Activated T-cell treated with anti-CD3 and anti-CD28 coated beads for 1 hour (primary cell): ENCODE results near the gene CHN2.

ENCODE experiments used
- DNase-seq: peaks from one replicate; pipeline ENCODE4 v3.0.0-alpha.2; 2020; ENCODE audit warnings: low read depth

Gene CHN2

DNA sequence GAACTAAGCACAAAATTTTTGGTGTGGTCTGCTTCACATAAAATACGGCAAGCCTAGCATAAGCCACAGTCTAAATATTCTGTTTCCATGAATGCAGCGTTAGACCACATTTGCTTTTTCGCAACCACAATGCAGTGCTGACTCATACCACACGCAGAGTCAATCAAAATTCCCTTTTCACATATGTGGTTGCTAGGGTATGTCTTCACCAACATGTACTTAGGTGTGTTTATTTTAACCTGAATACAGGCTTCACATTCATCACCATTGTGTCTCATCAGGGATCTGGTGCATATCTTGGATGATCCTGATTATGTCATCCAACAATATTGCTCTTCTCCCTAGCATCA is 90.8 kb downstream of the CHN2 start:
- no peak for DNase-seq

DNA sequence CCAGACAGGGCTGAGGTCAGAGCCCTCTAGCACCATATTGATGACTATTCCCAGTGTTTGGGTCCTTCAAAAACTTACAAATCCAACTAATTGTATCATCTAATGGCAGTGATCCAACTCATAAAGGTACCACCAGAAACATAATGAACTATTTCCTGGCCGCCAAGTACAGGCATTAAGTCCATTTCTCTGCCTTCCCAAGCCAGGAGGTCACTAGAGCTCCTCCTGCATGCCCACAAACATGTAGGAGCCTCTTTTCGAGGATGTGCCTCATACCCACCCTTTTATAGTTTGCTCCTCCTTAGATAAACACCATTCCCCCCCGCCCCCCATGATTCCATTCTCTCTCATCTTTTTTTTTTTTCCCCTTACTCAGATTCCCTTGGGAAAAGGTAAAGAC is 91.3 kb downstream of the CHN2 start:
- no peak for DNase-seq

DNA sequence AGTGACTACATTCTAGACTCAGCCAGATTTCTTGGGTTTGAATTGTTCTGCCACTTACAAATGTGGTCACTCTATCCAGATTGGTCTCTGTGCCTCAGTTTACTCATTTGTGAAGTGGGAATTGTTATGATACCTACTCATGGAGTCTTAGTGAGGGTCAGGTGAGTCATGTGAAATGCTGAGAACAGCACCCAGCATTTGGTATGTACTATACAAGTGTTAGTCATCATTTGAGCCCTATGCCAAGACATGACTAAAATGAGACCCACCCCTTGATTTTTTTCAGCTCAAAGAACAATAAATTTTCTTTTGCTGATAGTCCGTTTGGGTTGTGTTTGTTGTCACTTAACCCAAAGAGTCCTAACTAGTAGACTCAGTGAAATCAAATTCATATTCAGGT is 92.8 kb downstream of the CHN2 start:
- DNase-seq = no peak

DNA sequence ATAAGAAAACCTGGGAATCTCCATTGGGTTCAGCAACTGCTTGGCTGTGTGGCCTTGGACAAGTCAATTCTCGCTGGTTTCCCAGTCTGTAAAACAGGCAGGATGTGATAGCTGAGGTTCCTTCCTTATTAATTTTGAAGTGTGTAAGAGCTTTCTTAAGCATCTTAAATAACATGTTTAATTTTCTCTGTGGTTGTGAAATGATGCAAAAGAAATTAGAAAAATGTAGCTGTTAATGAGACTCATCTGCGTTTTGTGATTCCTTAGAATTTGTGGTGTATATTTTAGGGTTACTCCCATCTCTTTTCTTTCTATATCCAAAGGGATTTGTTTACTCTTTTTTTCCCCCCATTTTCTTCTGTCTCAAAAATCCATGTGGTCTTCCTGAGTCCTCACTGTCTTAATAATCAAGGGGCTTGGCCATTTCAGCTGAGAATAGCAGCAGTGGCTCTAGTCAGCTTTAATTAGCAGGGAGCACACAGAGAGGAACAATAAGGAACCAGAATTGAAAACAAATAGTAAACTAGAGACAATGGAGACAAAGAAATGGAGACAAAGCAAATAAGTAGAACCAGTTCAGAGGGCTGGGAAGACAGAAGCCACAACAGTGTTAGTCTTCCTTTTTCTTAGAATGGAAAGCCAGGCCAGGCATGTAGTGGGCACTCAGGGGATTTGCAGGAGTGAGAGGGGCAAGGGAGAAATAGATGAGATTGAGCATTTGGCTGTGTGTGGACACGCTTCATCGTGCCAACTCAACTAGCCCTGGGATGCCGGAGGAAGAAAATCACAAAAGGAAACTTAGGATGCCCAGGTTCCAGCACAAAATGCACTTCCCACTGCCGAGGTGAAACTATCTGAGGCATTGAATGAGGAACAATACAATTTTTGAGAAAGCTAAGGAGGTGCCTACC is 93.9 kb downstream of the CHN2 start:
- no peak for DNase-seq

DNA sequence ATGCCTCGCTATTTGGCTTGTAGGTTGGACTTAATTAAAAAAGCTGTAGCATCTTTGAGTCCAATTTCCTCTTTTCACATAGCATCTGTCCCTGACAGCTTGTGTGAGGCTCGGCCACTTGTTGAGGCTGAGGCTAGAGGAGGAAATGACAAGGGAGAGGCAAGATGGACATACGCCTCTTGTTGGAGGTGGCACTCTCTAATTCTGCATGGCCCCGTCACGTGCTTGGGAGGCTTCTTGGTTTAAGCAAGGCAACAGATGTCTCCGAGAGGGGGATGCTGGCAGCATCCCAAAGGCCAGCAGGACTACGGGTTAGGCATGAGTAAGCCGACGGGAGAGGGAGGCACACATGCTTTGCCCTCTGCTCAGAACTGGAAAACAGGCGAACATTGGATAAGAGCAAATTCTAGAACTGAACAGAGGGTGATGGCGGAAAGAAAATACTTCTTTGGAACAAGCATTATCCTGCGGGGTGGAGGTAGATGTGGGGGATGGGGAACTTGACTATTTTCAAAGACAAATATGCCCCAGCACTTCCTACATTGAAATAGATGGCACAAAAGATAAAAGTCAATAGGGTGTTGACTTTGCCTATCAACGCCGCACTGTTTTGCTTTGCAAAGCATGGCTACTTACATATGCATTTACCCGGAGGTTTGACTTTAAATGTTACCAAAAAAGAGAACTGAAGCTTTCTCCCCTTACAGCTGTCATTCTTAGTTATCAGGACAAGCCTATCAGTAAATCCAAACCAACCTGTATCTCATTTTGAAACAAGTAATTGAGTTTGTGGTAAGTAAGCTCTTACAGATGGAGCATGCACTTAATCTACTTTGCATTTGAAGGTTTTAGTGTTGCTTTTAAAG is 94.8 kb downstream of the CHN2 start:
- no peak for DNase-seq

DNA sequence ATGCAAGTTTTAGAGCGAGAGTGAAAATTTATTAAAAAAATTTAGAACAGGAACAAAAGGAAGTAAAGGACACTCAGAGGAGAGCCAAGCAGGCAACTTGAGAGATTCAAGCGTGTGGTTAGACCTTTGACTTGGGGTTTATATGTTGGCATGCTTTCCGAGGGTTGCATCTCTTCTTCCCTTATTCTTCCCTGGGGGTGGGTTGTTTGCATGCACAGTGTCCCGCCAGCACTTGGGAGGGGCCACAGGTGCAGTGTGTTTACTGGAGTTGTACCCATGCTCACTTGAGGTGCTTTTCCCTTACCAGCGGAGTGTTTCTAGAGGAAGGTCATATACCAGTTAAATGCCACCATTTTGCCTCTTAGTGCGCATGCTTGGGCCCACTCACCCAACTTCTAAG is 96.3 kb downstream of the CHN2 start:
- DNase-seq = no peak

DNA sequence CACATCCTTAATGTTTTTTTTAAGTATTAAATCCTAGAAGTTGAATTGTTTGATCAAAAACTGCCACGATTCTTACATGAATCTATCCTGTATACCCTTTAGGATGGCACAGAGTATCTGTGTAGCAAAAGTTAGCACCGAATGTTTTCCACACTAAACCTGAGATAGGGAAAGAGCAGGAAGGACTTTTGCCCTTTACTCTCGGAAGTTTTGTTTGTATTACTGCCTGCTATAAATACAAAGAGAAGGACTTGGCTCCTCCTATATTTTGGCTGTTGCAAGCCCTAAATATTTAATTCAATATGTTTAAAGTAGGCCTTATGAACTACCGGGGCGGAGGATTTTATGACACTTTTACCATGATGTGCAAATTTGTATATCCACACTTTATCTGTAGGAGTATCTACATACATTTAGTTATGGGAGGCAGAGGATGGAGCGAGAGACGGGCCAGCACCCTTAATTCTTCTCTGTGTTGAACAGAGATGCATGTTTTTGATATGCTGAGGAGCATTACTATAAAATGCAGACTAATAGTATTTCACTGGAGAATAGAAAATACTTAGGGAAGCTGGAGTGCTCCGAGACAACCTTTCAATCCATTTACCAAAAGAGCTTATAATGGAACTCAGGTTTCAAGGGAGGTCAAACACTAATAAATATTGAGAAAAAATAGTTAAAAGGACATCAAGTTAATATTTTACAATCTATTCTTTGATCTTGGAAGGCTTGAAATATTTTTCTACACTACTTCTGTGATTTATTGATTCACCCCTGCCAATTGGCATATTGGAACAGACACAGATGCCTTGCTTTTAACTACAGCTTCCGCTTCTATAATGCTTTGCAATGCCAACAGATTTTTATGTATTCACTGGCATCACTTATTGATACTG is 97.4 kb downstream of the CHN2 start:
- DNase-seq = no peak

DNA sequence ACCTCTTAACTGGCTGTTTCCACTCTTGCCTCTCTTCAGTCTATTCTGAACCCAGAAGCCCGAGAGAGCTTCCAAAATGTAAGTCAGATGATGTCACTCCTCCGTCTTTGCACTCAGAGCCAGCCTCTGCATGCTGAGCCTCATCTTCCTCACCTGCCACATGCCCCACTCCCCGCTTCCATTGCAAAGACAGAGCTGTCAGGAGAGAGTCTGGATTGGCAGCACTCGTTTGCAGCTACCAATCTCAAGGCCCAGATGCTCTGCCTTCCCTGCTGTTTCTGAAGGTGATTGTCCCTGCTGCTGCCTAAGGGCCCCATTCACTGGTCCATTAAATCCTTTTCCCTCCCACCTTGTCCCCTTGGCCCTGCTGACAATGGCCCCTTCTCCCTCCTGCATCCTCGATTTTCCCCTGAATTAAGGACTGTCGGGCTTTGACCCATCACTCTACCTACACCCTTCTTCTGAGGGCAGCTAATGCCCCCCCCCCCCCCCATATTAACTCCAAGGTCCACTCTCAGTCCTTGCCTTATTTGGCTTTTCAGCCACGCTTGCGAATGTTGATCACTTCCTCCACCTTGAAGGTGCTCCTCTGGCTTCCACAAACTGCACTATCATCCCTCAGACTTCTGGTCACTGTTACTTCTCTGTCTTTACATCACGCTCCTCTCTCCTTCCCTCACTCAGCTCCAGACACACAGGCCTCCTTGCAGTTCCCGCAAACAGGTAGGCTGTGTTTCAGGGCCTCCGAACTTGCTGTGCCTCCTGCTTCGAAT is 98.5 kb downstream of the CHN2 start:
- no peak for DNase-seq

DNA sequence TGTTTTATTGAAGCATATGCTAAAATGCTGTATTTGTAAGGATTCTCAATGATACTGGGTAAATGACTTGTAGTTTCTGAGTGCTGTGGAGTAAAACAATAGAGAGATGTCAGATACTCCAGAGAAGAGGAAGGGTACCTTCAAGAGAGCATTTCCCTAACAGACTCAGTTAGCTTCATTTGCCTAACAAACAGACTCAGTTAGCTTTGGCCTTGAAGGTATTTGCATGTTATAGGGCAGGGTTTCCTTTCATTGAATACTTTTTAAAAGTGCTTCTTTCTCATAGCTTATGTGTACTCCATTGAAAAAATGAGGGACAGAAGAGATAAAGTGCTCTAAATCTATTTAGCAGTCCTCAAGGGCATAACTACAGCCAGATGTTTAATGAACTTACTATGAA is 101.8 kb downstream of the CHN2 start:
- no peak for DNase-seq

DNA sequence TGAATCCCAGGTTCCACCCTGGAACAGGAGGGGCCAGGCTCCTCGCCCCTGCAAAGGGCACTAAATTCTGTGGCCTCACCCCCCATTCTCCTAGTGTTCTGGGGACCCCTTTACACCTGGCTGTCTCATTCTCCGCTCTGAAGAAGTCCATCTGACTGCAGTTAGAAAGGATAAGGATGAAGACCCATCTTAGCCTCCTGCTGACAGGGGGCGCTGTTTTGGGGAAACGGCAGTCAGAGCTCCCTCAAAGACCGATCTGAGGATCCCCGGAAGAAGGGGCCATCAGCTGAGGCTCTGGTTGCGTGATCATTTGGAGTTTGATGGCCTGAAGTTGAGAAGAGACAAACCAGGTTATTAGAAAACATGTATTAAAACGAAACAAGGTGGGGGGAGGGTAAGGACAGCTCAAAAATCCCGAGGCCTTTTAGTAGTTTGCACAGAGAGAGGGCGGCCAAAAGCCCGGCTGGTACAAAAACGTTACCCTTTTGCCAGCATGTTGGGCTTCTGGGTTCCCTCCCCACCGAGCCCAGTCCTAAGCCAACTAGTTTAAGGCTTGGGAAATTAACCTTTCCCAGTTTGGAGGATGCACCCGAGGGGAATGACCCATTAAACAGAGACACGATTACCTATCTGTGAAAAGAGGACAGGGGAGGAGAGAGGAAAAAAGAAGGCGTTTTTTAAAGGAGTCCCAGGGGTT is 102.8 kb downstream of the CHN2 start:
- DNase-seq = no peak

DNA sequence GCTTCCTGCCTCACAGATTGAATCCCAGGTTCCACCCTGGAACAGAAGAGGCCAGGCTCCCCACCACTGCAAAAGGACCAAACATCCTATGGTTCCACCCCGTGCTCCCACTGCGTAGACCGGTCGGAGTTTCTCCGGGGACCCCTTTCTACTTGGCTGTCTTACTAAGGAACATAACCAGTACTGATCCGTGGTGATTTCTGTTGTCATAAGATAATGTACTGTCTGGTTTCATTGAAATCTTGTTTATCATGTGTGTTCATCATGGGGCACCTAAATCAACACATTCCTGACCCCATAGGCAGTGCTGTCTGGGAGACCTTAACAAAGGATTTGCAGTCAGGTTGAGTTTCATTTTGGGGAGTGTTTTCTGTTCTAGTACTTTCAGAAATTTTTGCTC is 104.5 kb downstream of the CHN2 start:
- DNase-seq = no peak

DNA sequence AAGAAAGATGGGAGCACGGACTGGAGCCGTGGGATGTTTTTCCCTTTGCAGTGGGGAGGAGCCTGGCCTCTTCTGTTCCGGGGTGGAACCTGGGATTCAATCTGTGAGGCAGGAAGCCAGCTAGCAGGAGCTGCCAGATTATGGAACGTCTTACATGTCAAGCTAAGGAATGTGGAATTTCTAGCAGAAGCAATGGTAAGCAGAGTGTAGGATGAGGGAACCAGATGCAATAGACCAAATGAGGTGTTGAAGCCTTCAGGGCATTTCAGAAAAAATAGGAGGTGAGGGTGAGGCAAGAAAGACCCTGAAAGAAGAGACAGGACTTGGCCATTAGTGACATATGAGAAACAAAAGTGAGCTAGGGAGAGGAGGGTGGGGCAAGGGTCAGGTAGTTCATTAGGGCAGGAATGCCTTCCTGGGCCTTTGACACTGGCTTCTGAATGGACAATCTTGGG is 105.5 kb downstream of the CHN2 start:
- no peak for DNase-seq

DNA sequence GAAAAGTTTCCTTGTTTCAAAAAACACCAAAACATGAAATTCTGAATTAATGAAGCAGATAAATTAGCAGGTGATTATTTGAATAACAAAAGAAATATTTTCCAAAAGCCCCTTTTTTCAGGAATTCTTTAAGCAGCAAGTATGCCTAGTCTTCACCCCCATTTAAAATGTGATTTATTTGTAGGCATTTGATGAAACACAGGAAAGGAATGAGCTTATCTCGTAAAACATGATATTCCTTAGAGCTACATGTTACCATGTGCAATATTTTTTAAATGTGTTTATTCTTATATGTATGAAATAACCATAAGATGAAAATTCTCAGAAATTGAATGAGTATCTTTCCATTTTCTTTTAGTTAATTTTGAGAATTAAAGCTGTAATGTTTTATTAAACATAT is 106.1 kb downstream of the CHN2 start:
- DNase-seq = no peak

DNA sequence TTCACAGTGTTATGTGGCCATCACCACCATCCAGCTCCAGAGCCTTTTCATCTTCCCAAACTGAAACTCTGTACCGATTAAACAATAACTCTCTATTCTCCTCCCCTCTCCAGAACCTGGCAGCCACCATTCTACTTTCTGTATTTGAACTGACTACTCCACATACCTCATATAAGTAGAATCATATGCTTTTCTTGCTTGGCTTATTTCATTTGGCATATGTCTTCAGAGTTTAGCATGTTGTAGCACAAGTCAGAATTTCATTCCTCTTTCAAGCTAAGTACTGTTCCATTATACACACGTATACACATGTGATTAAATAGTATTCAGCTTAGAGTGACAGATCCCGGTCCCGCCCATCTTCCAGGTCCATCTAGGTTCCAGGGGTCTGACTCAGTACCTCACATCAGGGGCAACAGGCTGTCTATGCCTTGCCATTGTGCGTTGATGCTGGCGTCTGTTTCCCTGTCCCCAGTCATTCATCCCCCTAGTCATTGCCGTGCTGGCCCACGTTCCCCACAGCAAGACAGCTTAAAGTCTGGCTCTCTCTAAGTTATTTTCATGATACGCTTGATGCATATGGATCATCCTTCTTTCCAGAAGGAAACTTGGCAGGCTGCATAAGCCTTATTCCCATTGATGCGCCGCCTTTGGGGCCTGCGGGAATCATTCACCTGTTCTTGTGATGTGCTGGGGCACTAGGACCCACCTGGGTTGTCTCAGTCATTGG is 108.3 kb downstream of the CHN2 start:
- no peak for DNase-seq

DNA sequence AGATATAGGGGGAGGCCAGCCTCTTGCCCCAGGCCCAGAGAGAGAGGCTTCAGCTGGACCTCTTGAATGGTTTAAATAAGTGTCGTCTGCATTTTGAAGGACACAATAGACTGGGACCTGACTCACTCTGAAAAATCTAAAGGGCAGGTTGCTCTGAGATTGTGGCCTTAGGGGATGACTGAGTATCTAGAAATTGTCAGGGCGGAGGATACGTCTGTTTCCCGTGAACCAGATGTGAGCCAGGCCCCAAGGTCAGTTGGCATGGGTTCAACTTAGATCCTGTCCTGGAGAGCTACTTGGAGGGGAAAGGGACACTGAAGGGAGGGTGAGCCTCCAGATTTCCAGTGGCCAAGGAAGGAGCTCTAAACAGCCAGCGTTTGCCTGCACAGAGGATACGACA is 110.2 kb downstream of the CHN2 start:
- DNase-seq = no peak

DNA sequence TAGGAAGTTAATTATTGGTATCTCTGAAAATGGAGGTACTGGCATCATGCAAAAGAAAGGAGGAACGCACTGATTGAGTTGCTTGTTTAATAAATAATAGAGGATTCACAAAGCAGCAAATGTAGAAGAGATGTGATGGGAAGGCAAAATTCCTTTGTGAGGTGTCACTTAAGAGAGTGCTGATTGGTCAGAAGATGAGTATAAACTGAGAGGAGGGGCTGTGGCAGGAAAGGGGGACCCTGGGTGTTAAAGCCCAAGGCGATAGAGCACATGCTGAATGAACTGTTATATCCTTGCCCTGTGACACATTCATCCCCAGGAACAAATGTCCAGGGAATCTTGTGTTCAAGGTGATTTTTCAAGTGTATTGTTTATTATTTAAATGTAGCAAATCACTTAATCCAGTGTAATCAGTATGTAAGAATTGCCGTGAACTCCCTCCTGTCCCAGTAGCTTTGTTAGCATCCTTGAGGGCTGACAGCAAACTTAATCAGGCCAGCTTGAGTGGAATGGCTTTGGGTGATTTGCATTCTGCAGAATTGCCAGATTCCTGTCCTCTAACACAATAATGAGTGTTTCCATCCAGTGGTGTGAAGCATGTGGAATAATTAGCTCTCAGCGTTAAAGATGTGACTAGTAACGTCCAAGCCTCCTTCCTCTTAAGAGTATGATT is 111.9 kb downstream of the CHN2 start:
- no peak for DNase-seq

DNA sequence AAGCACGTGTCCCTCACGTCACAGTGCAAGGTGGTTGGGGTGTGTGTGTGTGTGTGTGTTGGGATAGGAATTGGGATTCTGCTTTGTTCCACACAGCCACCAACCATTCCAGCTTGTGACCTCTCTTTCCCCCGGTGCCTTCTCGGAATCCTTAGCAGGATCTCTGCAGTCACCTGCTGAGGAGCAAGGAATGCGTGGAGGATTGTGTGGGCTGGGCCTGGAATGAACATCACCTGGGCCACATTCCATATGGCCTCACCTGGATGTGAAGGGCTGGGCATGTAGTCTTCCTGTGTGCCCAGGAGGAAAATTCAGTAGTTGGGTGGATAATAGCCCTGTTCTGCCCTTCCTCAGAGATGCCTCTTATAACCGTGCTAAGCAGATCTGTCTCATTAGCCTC is 113.8 kb downstream of the CHN2 start:
- DNase-seq = no peak

DNA sequence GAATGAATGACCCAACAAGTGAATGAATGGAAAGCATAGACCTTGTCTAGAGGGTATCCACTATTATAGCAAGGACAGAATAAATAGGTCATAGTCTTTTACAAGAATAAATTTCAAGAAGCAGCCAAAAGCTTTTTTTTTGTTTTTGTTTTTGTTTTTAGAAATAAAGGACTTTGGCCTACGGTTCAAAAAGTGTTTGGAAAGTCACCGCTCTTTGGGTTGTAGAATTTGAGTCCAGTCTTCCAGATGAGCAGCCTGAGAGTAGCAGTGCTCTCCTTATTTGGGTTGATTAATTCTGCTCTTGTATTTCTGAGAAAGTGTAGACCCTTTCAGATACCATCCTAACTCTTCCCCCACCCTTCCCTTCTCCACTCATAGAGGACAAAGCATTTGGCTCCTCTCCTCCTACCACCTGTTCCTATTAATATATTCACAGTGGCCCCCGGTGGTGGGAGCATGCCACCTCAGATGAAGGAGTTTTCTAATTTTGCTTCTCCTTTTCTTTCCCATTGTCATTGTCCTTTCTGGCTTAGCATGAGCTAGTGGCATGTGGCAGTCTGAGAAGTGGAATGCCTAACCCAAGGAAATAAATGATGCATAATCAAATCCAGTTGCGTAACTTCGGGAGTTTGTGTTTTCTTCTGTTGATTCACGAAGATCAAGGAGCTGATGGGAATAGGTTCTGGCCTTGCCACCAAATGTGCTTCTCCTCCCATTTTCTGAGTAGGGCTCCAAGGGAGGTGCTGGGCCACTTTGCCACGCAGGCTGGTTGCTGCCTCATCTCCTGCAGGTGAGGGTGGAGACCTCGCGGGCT is 114.7 kb downstream of the CHN2 start:
- no peak for DNase-seq

DNA sequence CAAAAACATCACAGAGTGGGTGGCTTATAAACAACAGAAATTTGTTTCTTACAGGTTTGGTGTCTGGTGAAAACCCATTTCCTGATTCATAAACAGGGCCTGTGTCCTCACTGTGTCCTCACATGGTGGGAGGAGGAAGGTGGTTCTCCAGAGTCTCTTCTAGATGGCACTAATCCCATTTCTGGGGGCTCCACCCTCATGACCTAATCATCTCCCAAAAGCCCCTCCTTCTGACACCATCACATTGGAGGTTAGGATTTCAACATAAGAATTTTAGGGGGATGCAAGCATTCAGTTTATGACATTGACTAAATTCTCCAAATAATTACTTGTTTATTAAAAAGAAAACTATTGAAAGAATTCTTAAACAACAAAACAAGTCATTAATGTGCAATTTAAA is 116.0 kb downstream of the CHN2 start:
- DNase-seq = no peak
